Fibroblast of skin of abdomen (primary cell): ENCODE measurements around the gene USP9Y. TPM values are rescaled to one million over a fixed set of nuclear protein-coding genes. Genes with fewer than 3 reads are reported as not detected.
"Not testable (repeated sequence)": the region's sequence is repeated elsewhere in the genome, so short reads cannot be mapped to it uniquely, and the experiment has no call there.

Experiments
- DNase-seq: peaks from one replicate; pipeline ENCODE4 v3.0.0-alpha.2; 2013
- polyA plus RNA-seq, 2 experiments: library from polyadenylated mRNA; unstranded; fragments of 120-200 nt; gene quantifications; one replicate each; pipeline ENCODE4 v1.2.1, GENCODE V29; 2013; ENCODE audit not compliant: insufficient read length in 2 of 2

Gene USP9Y
- polyA plus RNA-seq (2013, experiment 1 of 2; ENCODE audit: insufficient read length): 21.9 TPM
- 19.6 TPM for polyA plus RNA-seq (2013, experiment 2 of 2; ENCODE audit: insufficient read length)

- no peak for DNase-seq
Measured at GRCh38 chrY:12701181-12701695, at the start of gene USP9Y. Gene USP9Y (plus strand): TSS chrY:12701231. CDS start chrY:12709448, 8,217 bp downstream.

- DNase-seq: peak; percentile 91
Measured at GRCh38 chrY:12651621-12652036, 49.4 kb upstream of the USP9Y start.

- peak; percentile 81 for DNase-seq
Measured at GRCh38 chrY:12661745-12662681, 39.0 kb upstream of the USP9Y start.

- peak; percentile 19 for DNase-seq
Measured at GRCh38 chrY:12662745-12663591, 38.1 kb upstream of the USP9Y start.

- DNase-seq: not testable (repeated sequence)
Measured at GRCh38 chrY:12663845-12664244, 37.2 kb upstream of the USP9Y start.

GRCh38 chrY:12678111-12678510 is 22.9 kb upstream of the USP9Y start:
- no peak for DNase-seq

- peak; percentile 62 for DNase-seq
Measured at GRCh38 chrY:12681535-12681934, 19.5 kb upstream of the USP9Y start.

GRCh38 chrY:12688337-12688736 is 12.7 kb upstream of the USP9Y start:
- no peak for DNase-seq

- DNase-seq: no peak
Measured at GRCh38 chrY:12700087-12700486, 944 bp upstream of the USP9Y start.

GRCh38 chrY:12702174-12702573 is 1.1 kb downstream of the USP9Y start:
- no peak for DNase-seq

- peak; percentile 18 for DNase-seq
Measured at GRCh38 chrY:12710460-12710859, 9.4 kb downstream of the USP9Y start.

GRCh38 chrY:12715376-12715775 is 14.3 kb downstream of the USP9Y start:
- no peak for DNase-seq

GRCh38 chrY:12729746-12730145 is 28.7 kb downstream of the USP9Y start:
- no peak for DNase-seq

- DNase-seq: peak; percentile 33
Measured at GRCh38 chrY:12733625-12734024, 32.6 kb downstream of the USP9Y start.

GRCh38 chrY:12734051-12734450 is 33.0 kb downstream of the USP9Y start:
- peak; percentile 5 for DNase-seq

- DNase-seq: no peak
Measured at GRCh38 chrY:12741414-12741813, 40.4 kb downstream of the USP9Y start.

- DNase-seq: no peak
Measured at GRCh38 chrY:12742725-12743124, 41.7 kb downstream of the USP9Y start.

- DNase-seq: no peak
Measured at GRCh38 chrY:12744091-12744490, 43.1 kb downstream of the USP9Y start.

GRCh38 chrY:12749293-12749692 is 48.3 kb downstream of the USP9Y start:
- no peak for DNase-seq

- DNase-seq: no peak
Measured at GRCh38 chrY:12752856-12753255, 51.8 kb downstream of the USP9Y start.

GRCh38 chrY:12756021-12756420 is 55.0 kb downstream of the USP9Y start:
- DNase-seq: peak; percentile 61

GRCh38 chrY:12765976-12766375 is 64.9 kb downstream of the USP9Y start:
- peak; percentile 10 for DNase-seq

- DNase-seq: no peak
Measured at GRCh38 chrY:12784521-12784920, 83.5 kb downstream of the USP9Y start.
